ENCODE data around the gene CTXND1. TPM values are rescaled to one million over a fixed set of nuclear protein-coding genes. Genes with fewer than 3 reads are reported as not detected.

Gene CTXND1
- total RNA-seq, 2 donors from 2014 or later, result 0.14 TPM; not detected in 1

DNA sequence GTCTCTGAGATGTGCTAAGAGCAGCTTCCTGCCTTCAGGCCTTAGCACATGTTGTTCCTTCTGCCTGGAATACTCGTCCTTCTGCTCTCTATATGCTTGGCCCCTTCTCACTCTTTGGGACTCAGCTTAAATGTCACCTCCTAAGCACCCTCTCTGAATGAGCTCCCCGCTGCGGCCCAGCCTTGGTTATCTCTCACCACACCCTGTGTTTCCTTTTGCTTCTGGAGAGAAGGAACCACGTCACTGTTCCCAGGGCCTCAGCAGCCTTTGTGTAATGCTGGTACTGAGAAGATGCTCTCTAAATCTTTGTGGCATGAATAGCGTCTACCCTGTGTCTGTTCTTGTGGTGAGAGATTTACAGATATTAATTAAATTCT, 97.0 kb downstream of the CTXND1 start:
- TF ChIP-seq, protein P1, sequence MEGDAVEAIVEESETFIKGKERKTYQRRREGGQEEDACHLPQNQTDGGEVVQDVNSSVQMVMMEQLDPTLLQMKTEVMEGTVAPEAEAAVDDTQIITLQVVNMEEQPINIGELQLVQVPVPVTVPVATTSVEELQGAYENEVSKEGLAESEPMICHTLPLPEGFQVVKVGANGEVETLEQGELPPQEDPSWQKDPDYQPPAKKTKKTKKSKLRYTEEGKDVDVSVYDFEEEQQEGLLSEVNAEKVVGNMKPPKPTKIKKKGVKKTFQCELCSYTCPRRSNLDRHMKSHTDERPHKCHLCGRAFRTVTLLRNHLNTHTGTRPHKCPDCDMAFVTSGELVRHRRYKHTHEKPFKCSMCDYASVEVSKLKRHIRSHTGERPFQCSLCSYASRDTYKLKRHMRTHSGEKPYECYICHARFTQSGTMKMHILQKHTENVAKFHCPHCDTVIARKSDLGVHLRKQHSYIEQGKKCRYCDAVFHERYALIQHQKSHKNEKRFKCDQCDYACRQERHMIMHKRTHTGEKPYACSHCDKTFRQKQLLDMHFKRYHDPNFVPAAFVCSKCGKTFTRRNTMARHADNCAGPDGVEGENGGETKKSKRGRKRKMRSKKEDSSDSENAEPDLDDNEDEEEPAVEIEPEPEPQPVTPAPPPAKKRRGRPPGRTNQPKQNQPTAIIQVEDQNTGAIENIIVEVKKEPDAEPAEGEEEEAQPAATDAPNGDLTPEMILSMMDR (IDR thresholded peaks at IDR 0.05), result no peak
- no peak for ATAC-seq (ENCODE audit: insufficient number of reproducible peaks, low FRiP score, low read depth)

DNA sequence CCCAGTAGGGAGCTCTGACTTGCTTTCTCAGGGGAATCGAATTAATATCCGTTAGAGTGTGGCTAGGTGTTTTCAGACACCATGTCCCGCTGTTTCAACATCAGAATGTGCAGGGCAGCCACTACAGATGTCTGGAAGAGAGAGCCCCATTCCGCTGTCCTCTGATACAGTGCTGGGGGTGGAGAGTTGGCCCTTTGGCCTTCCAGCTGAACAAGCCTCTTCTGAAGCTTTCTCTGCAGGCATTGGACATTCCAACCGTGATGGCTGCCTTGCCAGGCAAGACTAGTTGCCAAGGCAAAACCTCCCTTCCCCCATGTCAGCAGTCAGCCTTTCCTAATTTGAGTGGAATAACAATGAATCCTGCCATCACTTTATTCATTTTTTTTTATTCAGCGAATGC, 97.7 kb downstream of the CTXND1 start:
- ATAC-seq (ENCODE audit: insufficient number of reproducible peaks, low FRiP score, low read depth), result no peak

More for the DNA sequence above, 97.0 kb downstream of the CTXND1 start:
- Histone ChIP-seq H3K4me3 (no peak overlapping the region), H3K4me1 (ENCODE audit: control insufficient read depth in 1 of 2, low read depth in 2 of 2) (peaks cover 17 to 23% of the 10 kb centered on the region in 2 donors), H3K27me3 (replicated peaks; ENCODE audit: insufficient read depth) (no peaks in the 10 kb centered on the region), H3K9me3 (no peaks in the 10 kb centered on the region), H3K27ac (no peak overlapping the region), H3K36me3 (peaks cover 7% of the 10 kb centered on the region)
- DNase-seq (ENCODE audit: low spot score), result no peak

DNA sequence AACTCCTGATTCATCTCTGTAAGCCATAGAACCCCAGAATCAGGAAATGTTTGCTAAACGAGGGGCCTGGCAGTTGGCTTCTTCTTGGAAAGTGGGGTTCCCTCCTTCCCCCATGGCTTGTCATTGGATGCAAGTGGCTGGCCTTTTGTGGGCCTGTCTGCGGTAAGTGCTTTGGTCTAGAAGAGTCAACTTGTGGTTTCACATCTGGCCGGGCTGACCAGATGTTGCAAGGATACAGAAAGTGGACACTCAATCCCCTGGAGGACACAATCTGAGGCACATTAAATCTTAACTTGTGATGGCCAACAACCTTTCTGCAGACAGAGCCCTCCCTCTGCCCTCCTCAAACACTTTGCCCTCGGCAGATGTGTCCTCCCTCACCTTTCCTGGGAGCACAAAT, 98.1 kb downstream of the CTXND1 start:
- H3K4me1 ChIP-seq (ENCODE audit: control insufficient read depth in 1 of 2, low read depth in 2 of 2), result peaks cover 17 to 23% of the 10 kb centered on the region in 2 donors
- peak overlapping the region; percentile 87 for H3K4me3 ChIP-seq
- no peaks in the 10 kb centered on the region for H3K9me3 ChIP-seq
- no peak for ATAC-seq (ENCODE audit: insufficient number of reproducible peaks, low FRiP score, low read depth)
- H3K27ac ChIP-seq, result peak overlapping the region in 1 of 2 donors; percentile 75
- TF ChIP-seq, protein P1 (IDR thresholded peaks at IDR 0.05), result no peak
- H3K27me3 ChIP-seq (replicated peaks; ENCODE audit: insufficient read depth), result no peaks in the 10 kb centered on the region
- H3K36me3 ChIP-seq, result no peaks in the 10 kb centered on the region
- no peak for DNase-seq (ENCODE audit: low spot score)

More for the DNA sequence above, 97.7 kb downstream of the CTXND1 start:
- H3K36me3 ChIP-seq, result peaks cover under 1% of the 10 kb centered on the region
- no peak overlapping the region for H3K27ac ChIP-seq
- H3K4me3 ChIP-seq, result no peak overlapping the region
- H3K4me1 ChIP-seq (ENCODE audit: control insufficient read depth in 1 of 2, low read depth in 2 of 2), result peaks cover 17 to 23% of the 10 kb centered on the region in 2 donors
- no peaks in the 10 kb centered on the region for H3K9me3 ChIP-seq
- DNase-seq (ENCODE audit: low spot score), result no peak
- H3K27me3 ChIP-seq (replicated peaks; ENCODE audit: insufficient read depth), result no peaks in the 10 kb centered on the region
- TF ChIP-seq, protein P1 (IDR thresholded peaks at IDR 0.05), result no peak

DNA sequence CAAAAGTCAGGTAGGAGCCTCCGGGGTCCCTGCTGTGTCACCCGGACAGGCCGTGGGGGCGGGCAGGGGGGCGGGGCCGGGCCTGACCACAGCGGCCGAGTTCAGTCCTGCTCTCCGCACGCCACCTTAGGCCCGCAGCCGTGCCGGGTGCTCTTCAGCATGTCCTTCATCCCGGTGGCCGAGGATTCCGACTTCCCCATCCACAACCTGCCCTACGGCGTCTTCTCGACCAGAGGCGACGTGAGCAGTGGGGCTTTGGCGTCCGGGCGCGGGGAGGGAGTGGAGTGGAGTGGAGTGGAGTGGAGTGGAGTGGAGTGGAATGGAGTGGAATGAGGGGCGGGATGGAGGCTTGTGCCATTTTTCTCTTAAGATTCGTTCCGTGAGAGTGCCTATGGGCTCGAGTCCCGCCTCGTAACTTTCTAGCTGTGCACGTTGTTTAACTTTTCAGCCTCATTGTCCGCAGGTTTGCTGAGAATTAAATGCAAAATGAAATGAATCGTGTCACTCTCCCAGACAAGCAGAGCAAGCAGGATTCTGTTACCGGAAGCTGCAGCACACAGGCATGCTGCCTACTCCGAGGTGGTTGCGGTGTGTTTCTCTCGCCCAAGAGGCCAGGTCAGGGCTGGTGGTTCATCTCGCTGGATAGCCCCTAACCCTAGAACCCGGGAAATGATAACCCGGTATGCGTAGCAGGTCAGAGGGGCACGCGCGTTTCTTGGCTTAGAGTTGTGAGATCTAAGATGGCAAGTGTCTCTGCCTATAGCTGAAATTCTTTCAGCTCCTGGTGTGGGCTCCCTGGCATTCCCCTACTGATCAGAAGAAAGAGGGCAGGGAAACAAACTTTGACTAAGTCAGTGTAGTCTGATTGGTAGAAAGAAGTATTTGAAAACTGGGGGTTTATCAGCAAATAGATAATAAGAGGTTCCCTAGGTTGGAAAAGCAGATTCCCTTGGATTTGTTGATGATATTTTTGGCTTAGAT, 98.8 kb downstream of the CTXND1 start, which contains the start of gene FAH:
TSS of gene FAH (plus strand) at position 104 of the 981 bp plus-strand sequence. CDS start at position 160, 56 bp downstream.
- Histone ChIP-seq H3K4me1 (ENCODE audit: control insufficient read depth in 1 of 2, low read depth in 2 of 2) (peaks cover 17 to 23% of the 10 kb centered on the region in 2 donors), H3K4me3 (peak within 1 kb of the TSS; percentile 87), H3K36me3 (no peaks in the 10 kb centered on the region), H3K27ac (peak within 1 kb of the TSS; percentile 39 to 75), H3K27me3 (replicated peaks; ENCODE audit: insufficient read depth) (no peaks in the 10 kb centered on the region), H3K9me3 (no peaks in the 10 kb centered on the region)
- peak; percentile 32 for ATAC-seq (ENCODE audit: insufficient number of reproducible peaks, low FRiP score, low read depth)
- DNase-seq (ENCODE audit: low spot score), result no peak
- TF ChIP-seq, protein P1 (IDR thresholded peaks at IDR 0.05), result no peak

DNA sequence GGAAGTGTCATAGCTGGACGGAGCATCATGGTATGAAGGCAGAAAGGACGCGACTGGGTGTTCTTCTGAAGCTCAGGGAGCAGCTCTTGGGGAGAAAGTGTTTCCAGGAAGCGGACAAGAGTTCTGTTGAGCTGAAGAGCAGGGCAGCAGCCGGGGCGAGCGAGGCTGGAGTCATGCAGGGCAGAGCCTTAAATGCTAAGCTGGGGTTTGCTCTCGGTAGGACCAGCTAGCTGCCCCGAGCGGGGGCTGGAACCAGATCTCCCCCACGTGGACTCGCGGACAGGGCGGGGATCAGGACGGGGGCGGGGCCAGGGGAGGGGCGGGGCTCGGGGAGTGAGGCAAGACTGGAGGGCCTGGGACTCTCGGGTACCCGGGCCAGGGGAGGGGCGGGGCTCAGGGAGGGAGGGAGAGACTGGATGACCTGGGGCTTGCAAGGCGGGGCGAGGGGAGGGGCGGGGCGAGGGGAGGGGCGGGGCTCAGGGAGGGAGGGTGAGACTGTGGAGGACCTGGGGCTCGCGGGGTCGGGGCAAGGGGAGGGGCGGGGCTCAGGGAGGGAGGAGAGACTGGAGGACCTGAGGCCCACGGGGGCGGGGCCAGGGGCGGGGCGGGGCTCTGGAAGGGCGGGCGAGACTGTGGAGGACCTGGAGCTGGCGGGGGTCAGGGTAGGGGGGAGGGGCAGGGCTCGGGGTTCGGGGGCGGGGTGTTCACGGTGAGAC, 99.7 kb downstream of the CTXND1 start:
- peaks cover 17 to 23% of the 10 kb centered on the region in 2 donors for H3K4me1 ChIP-seq (ENCODE audit: control insufficient read depth in 1 of 2, low read depth in 2 of 2)
- H3K9me3 ChIP-seq, result no peaks in the 10 kb centered on the region
- H3K27ac ChIP-seq, result peak overlapping the region; percentile 39 to 75
- DNase-seq (ENCODE audit: low spot score) (peak; percentile 92), ATAC-seq (ENCODE audit: insufficient number of reproducible peaks, low FRiP score, low read depth) (peak; percentile 73)
- H3K27me3 ChIP-seq (replicated peaks; ENCODE audit: insufficient read depth), result no peaks in the 10 kb centered on the region
- TF ChIP-seq, protein P1 (IDR thresholded peaks at IDR 0.05), result no peak
- H3K4me3 ChIP-seq, result peak overlapping the region; percentile 87
- H3K36me3 ChIP-seq, result no peaks in the 10 kb centered on the region

All from thoracic aorta (tissue), 2 donors.